WTC11 (cell line): ENCODE results near the gene RNF214. TPM values are rescaled to one million over a fixed set of nuclear protein-coding genes. Genes with fewer than 3 reads are reported as not detected.

Experiments
- ATAC-seq: fragments of 200-7000 bp; cut with Tn5 transposase; 2 replicates; pipeline ENCODE4 v1.10.0; 2021; ENCODE audit warnings: mild to moderate bottlenecking, moderate library complexity
- CTCF ChIA-PET: fragments of 300-600 bp; sonication (Branson Sonifier 250); formaldehyde crosslinking; loops from one replicate; lab custom pipeline; 2021; ENCODE audit warnings: antibody characterized with exemption; lab: Charles Lee
- POLR2A ChIA-PET: fragments of 350-600 bp; sonication (Branson Sonifier 250); formaldehyde crosslinking; loops from one replicate; lab custom pipeline; 2021; ENCODE audit warnings: antibody characterized with exemption; lab: Charles Lee
- DNase-seq: peaks from one replicate; pipeline ENCODE4 v3.0.0; 2021; ENCODE audit warnings: low spot score
- H3K27ac Mint-ChIP-seq: 2 replicates; pipeline ENCODE4 v1.8.0; 2021; ENCODE audit warnings: mixed read lengths
- H3K27me3 Mint-ChIP-seq: 2 replicates; pipeline ENCODE4 v1.8.0; 2021; ENCODE audit warnings: low read depth, mild to moderate bottlenecking, moderate library complexity, mixed read lengths
- H3K36me3 Mint-ChIP-seq: 2 replicates; pipeline ENCODE4 v1.8.0; 2021; ENCODE audit warnings: mixed read lengths
- H3K4me1 Mint-ChIP-seq: 2 replicates; pipeline ENCODE4 v1.8.0; 2022; ENCODE audit warnings: mixed read lengths
- H3K4me3 Mint-ChIP-seq: 2 replicates; pipeline ENCODE4 v1.8.0; 2021; ENCODE audit warnings: mild to moderate bottlenecking, moderate library complexity, mixed read lengths
- H3K9me3 Mint-ChIP-seq: 2 replicates; pipeline ENCODE4 v1.8.0; 2021; ENCODE audit warnings: mixed read lengths
- EMX1 ChIP-seq: fragments of 250-450 bp; sonication (Bioruptor Pico); IDR thresholded peaks from 2 replicates; pipeline ENCODE4 v1.8.0; 2021; ENCODE audit warnings: mild to moderate bottlenecking
- FOXK1 ChIP-seq: sonication (generic); formaldehyde crosslinking; IDR thresholded peaks from 2 replicates; pipeline ENCODE4 v1.8.0; 2022; ENCODE audit warnings: mild to moderate bottlenecking, moderate library complexity, missing genetic modification reagents
- GABPB1 ChIP-seq: sonication (generic); formaldehyde crosslinking; IDR thresholded peaks from 2 replicates; pipeline ENCODE4 v1.8.1; 2023; ENCODE audit warnings: mild to moderate bottlenecking, missing genetic modification reagents
- GTF2I ChIP-seq: fragments of 250-450 bp; sonication (Bioruptor Pico); conservative IDR thresholded peaks from 2 replicates; pipeline ENCODE4 v1.4.0; 2021; ENCODE audit warnings: mild to moderate bottlenecking
- KAT7 ChIP-seq: sonication (generic); formaldehyde crosslinking; IDR thresholded peaks from 2 replicates; pipeline ENCODE4 v1.8.1; 2023; ENCODE audit warnings: missing genetic modification reagents, mild to moderate bottlenecking, borderline replicate concordance
- NFATC4 ChIP-seq: fragments of 250-450 bp; sonication (Bioruptor Pico); IDR thresholded peaks from 2 replicates; pipeline ENCODE4 v1.9.0; 2021; ENCODE audit warnings: mild to moderate bottlenecking
- NFYB ChIP-seq: sonication (generic); formaldehyde crosslinking; conservative IDR thresholded peaks from 2 replicates; pipeline ENCODE4 v1.8.0; 2022; ENCODE audit warnings: low read depth, missing genetic modification reagents
- NR2C2 ChIP-seq: sonication (generic); formaldehyde crosslinking; IDR thresholded peaks from 2 replicates; pipeline ENCODE4 v1.8.0; 2022; ENCODE audit warnings: mild to moderate bottlenecking, missing genetic modification reagents
- RELA ChIP-seq: sonication (generic); formaldehyde crosslinking; IDR thresholded peaks from 2 replicates; pipeline ENCODE4 v1.8.1; 2022; ENCODE audit warnings: missing genetic modification reagents, mild to moderate bottlenecking, borderline replicate concordance
- ZBTB21 ChIP-seq: sonication (generic); formaldehyde crosslinking; IDR thresholded peaks from 2 replicates; pipeline ENCODE4 v1.8.1; 2023; ENCODE audit warnings: mild to moderate bottlenecking, missing genetic modification reagents, borderline replicate concordance
- ZNF138 ChIP-seq: sonication (generic); formaldehyde crosslinking; conservative IDR thresholded peaks from 2 replicates; pipeline ENCODE4 v1.8.1; 2022; ENCODE audit warnings: mild to moderate bottlenecking, moderate library complexity, missing genetic modification reagents
- ZNF232 ChIP-seq: sonication (generic); formaldehyde crosslinking; IDR thresholded peaks from 2 replicates; pipeline ENCODE4 v1.8.0; 2022; ENCODE audit warnings: mild to moderate bottlenecking, missing genetic modification reagents
- ZNF263 ChIP-seq: sonication (generic); formaldehyde crosslinking; IDR thresholded peaks from 2 replicates; pipeline ENCODE4 v1.8.1; 2022; ENCODE audit warnings: low read depth, mild to moderate bottlenecking, moderate library complexity, missing genetic modification reagents
- ZNF512 ChIP-seq: sonication (generic); formaldehyde crosslinking; IDR thresholded peaks from 2 replicates; pipeline ENCODE4 v1.8.1; 2022; ENCODE audit warnings: missing genetic modification reagents, borderline replicate concordance
- total RNA-seq: library from RNA; stranded (reverse); gene quantifications from 3 replicates; pipeline ENCODE4 v1.2.3, GENCODE V29; 2021
- TF ChIP-seq, protein P1 (sequence below): fragments of 250-450 bp; sonication (Bioruptor Pico); IDR thresholded peaks from 2 replicates; pipeline ENCODE4 v1.9.0; 2021; ENCODE audit warnings: mild to moderate bottlenecking, borderline replicate concordance
- TF ChIP-seq, protein P2 (sequence below): sonication (generic); formaldehyde crosslinking; IDR thresholded peaks from 2 replicates; pipeline ENCODE4 v1.8.1; 2022; ENCODE audit warnings: mild to moderate bottlenecking, moderate library complexity, missing genetic modification reagents
- TF ChIP-seq, protein P3 (sequence below): sonication (generic); formaldehyde crosslinking; conservative IDR thresholded peaks from 2 replicates; pipeline ENCODE4 v1.8.1; 2022; ENCODE audit warnings: mild to moderate bottlenecking, missing genetic modification reagents
- TF ChIP-seq, protein P4 (sequence below): sonication (generic); formaldehyde crosslinking; IDR thresholded peaks from 2 replicates; pipeline ENCODE4 v1.8.1; 2023; ENCODE audit warnings: mild to moderate bottlenecking, missing genetic modification reagents

RNF214 gene
- total RNA-seq, 1 experiment from 2014 or later = 35.4 TPM

GRCh38 chr11:117189941-117190544, 42.4 kb upstream of the RNF214 start:
- 0 out of 2 replicates have a peak, but pooled peaks cover 2% of the 10 kb centered on the region for H3K36me3 Mint-ChIP-seq
- H3K9me3 Mint-ChIP-seq = no peaks in the 10 kb centered on the region
- ATAC-seq (no peak), DNase-seq (no peak)
- no peak for TF ChIP-seq GABPB1 (CRISPR knock-in tag)
- H3K4me1 Mint-ChIP-seq = no peaks in the 10 kb centered on the region
- H3K4me3 Mint-ChIP-seq = no peak overlapping the region
- ChIA-PET POLR2A (no interaction called here), CTCF (interaction anchor here (1.5 kb wide), 1 partner anchor 9 kb away, joined by 9 read pairs; no protein-coding TSS in a partner anchor)
- H3K27me3 Mint-ChIP-seq = no peaks in the 10 kb centered on the region
- no peak overlapping the region for H3K27ac Mint-ChIP-seq

GRCh38 chr11:117191680-117192400, 40.6 kb upstream of the RNF214 start:
- Mint-ChIP-seq H3K4me3 (no peak overlapping the region), H3K27me3 (no peaks in the 10 kb centered on the region)

More at GRCh38 chr11:117191680-117192400, 40.6 kb upstream of the RNF214 start:
- no peak for TF ChIP-seq NR2C2 (CRISPR knock-in tag)
- no peak for TF ChIP-seq GTF2I (CRISPR knock-in tag)
- no peak for TF ChIP-seq FOXK1 (CRISPR knock-in tag)
- TF ChIP-seq ZBTB21 (CRISPR knock-in tag) = no peak
- TF ChIP-seq, protein P1, sequence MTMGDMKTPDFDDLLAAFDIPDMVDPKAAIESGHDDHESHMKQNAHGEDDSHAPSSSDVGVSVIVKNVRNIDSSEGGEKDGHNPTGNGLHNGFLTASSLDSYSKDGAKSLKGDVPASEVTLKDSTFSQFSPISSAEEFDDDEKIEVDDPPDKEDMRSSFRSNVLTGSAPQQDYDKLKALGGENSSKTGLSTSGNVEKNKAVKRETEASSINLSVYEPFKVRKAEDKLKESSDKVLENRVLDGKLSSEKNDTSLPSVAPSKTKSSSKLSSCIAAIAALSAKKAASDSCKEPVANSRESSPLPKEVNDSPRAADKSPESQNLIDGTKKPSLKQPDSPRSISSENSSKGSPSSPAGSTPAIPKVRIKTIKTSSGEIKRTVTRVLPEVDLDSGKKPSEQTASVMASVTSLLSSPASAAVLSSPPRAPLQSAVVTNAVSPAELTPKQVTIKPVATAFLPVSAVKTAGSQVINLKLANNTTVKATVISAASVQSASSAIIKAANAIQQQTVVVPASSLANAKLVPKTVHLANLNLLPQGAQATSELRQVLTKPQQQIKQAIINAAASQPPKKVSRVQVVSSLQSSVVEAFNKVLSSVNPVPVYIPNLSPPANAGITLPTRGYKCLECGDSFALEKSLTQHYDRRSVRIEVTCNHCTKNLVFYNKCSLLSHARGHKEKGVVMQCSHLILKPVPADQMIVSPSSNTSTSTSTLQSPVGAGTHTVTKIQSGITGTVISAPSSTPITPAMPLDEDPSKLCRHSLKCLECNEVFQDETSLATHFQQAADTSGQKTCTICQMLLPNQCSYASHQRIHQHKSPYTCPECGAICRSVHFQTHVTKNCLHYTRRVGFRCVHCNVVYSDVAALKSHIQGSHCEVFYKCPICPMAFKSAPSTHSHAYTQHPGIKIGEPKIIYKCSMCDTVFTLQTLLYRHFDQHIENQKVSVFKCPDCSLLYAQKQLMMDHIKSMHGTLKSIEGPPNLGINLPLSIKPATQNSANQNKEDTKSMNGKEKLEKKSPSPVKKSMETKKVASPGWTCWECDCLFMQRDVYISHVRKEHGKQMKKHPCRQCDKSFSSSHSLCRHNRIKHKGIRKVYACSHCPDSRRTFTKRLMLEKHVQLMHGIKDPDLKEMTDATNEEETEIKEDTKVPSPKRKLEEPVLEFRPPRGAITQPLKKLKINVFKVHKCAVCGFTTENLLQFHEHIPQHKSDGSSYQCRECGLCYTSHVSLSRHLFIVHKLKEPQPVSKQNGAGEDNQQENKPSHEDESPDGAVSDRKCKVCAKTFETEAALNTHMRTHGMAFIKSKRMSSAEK (CRISPR knock-in tag) = no peak
- no peak for TF ChIP-seq RELA (CRISPR knock-in tag)
- TF ChIP-seq ZNF263 = no peak
- no peak for TF ChIP-seq ZNF512 (CRISPR knock-in tag)
- TF ChIP-seq EMX1 (CRISPR knock-in tag) = no peak
- TF ChIP-seq NFYB (CRISPR knock-in tag) = no peak
- TF ChIP-seq, protein P2, sequence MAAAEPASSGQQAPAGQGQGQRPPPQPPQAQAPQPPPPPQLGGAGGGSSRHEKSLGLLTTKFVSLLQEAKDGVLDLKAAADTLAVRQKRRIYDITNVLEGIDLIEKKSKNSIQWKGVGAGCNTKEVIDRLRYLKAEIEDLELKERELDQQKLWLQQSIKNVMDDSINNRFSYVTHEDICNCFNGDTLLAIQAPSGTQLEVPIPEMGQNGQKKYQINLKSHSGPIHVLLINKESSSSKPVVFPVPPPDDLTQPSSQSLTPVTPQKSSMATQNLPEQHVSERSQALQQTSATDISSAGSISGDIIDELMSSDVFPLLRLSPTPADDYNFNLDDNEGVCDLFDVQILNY (CRISPR knock-in tag) = no peak
- no peak for TF ChIP-seq ZNF232 (CRISPR knock-in tag)
- no peak for TF ChIP-seq NFATC4
- TF ChIP-seq, protein P3, sequence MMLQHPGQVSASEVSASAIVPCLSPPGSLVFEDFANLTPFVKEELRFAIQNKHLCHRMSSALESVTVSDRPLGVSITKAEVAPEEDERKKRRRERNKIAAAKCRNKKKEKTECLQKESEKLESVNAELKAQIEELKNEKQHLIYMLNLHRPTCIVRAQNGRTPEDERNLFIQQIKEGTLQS (CRISPR knock-in tag) = no peak
- no peak for TF ChIP-seq ZNF138 (CRISPR knock-in tag)
- TF ChIP-seq, protein P4, sequence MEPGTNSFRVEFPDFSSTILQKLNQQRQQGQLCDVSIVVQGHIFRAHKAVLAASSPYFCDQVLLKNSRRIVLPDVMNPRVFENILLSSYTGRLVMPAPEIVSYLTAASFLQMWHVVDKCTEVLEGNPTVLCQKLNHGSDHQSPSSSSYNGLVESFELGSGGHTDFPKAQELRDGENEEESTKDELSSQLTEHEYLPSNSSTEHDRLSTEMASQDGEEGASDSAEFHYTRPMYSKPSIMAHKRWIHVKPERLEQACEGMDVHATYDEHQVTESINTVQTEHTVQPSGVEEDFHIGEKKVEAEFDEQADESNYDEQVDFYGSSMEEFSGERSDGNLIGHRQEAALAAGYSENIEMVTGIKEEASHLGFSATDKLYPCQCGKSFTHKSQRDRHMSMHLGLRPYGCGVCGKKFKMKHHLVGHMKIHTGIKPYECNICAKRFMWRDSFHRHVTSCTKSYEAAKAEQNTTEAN = no peak
- TF ChIP-seq KAT7 (CRISPR knock-in tag) = no peak
- no peak for ATAC-seq
- Mint-ChIP-seq H3K9me3 (no peaks in the 10 kb centered on the region), H3K27ac (no peak overlapping the region), H3K36me3 (0 out of 2 replicates have a peak, but pooled peaks cover 2% of the 10 kb centered on the region), H3K4me1 (no peaks in the 10 kb centered on the region)
- CTCF ChIA-PET = interaction anchor here (1.5 kb wide), 1 partner anchor 11 kb away, joined by 9 read pairs; no protein-coding TSS in a partner anchor
- DNase-seq = no peak
- POLR2A ChIA-PET = interaction anchor here (1.4 kb wide), 1 partner anchor 13 kb away, joined by 4 read pairs; the partner anchor contains the start of gene SIDT2
